ENCODE results near the gene ANO2. TPM values are rescaled to one million over a fixed set of nuclear protein-coding genes. Genes with fewer than 3 reads are reported as not detected.
A peak's percentile ranks its signal among the peaks of the same experiment; 100 is the strongest.
"Not testable (repeated sequence)": the region's sequence is repeated elsewhere in the genome, so short reads cannot be mapped to it uniquely, and the experiment has no call there.

The ANO2 gene
- total RNA-seq, 1 donor from 2014 or later = 1.5 TPM

DNA sequence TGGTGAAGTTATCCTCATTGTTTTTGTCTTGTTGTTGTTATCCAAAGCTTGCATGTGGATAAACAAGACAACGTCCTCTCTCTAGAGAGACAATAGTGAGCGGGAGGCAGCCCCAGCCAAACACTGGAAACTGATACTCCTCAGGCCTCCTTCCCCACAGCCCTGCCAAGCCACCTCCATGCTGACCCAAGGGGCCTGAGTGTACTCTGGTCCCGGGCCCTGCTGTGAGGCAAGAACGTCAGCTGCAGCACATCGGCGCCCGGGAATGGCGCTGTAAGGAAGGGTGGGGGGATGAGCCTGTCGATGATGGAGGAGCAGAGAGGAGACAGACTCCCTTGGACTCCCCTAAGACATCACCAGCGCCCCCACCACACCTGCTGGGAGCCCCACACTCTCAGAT, 83.6 kb downstream of the ANO2 start:
- no peaks in the 10 kb centered on the region for H3K27me3 ChIP-seq (ENCODE audit: control insufficient read depth, insufficient read depth, low read length)
- DNase-seq (ENCODE audit: low read depth) = no peak
- TF ChIP-seq, protein P1, sequence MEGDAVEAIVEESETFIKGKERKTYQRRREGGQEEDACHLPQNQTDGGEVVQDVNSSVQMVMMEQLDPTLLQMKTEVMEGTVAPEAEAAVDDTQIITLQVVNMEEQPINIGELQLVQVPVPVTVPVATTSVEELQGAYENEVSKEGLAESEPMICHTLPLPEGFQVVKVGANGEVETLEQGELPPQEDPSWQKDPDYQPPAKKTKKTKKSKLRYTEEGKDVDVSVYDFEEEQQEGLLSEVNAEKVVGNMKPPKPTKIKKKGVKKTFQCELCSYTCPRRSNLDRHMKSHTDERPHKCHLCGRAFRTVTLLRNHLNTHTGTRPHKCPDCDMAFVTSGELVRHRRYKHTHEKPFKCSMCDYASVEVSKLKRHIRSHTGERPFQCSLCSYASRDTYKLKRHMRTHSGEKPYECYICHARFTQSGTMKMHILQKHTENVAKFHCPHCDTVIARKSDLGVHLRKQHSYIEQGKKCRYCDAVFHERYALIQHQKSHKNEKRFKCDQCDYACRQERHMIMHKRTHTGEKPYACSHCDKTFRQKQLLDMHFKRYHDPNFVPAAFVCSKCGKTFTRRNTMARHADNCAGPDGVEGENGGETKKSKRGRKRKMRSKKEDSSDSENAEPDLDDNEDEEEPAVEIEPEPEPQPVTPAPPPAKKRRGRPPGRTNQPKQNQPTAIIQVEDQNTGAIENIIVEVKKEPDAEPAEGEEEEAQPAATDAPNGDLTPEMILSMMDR (IDR thresholded peaks at IDR 0.05; ENCODE audit: insufficient read depth, low read length, poor library complexity, severe bottlenecking) = no peak
- H3K4me3 ChIP-seq (ENCODE audit: low read depth, low read length) = no peak overlapping the region
- no peaks in the 10 kb centered on the region for H3K36me3 ChIP-seq (ENCODE audit: control insufficient read depth, insufficient read depth, low read length)

DNA sequence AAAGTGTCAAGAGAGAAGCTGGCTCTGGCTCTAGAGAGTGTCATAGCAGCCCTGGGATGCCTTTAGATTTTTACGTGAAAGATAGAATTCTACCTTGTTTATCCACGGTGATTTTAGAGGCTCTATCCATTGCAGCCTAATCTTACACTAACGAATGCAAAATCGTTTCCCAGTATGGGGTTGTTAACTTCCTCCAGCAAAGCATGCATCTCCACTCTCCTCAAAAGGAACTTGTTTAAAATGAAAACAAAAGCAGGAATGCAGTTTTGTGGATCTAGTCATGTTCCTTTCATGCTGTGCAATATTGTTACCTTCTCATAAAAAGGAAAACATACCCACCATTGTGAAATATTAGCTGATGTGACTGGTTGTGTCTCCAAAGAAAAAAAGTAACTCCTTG, 88.4 kb downstream of the ANO2 start:
- Histone ChIP-seq H3K4me3 (ENCODE audit: low read depth, low read length) (no peak overlapping the region), H3K36me3 (ENCODE audit: control insufficient read depth, insufficient read depth, low read length) (no peaks in the 10 kb centered on the region), H3K27me3 (ENCODE audit: control insufficient read depth, insufficient read depth, low read length) (peaks cover 3% of the 10 kb centered on the region)
- DNase-seq (ENCODE audit: low read depth) = no peak
- TF ChIP-seq, protein P1 (IDR thresholded peaks at IDR 0.05; ENCODE audit: insufficient read depth, low read length, poor library complexity, severe bottlenecking) = no peak

DNA sequence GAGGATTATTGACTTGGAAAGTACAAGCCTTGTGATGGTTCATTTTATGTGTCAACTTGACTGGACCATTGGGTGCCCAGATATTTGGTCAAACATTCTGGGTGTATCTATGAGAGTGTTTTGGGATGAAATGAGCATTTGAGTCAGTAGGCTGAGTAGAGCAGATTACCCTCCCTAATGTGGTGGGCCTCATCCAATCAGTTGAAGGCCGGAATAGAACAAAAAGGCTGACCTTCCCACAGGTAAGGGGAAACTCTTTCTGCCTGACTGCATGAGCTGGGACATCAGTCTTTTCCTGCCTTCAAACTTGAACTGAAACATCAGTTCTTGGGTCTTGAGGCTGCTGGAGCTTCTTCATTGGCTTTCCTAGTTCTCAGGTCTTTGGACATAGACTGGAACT, 98.1 kb downstream of the ANO2 start:
- DNase-seq (ENCODE audit: low read depth) = no peak
- H3K36me3 ChIP-seq (ENCODE audit: control insufficient read depth, insufficient read depth, low read length) = no peaks in the 10 kb centered on the region
- no peaks in the 10 kb centered on the region for H3K27me3 ChIP-seq (ENCODE audit: control insufficient read depth, insufficient read depth, low read length)
- H3K4me3 ChIP-seq (ENCODE audit: low read depth, low read length) = no peak overlapping the region
- TF ChIP-seq, protein P1 (IDR thresholded peaks at IDR 0.05; ENCODE audit: insufficient read depth, low read length, poor library complexity, severe bottlenecking) = no peak

DNA sequence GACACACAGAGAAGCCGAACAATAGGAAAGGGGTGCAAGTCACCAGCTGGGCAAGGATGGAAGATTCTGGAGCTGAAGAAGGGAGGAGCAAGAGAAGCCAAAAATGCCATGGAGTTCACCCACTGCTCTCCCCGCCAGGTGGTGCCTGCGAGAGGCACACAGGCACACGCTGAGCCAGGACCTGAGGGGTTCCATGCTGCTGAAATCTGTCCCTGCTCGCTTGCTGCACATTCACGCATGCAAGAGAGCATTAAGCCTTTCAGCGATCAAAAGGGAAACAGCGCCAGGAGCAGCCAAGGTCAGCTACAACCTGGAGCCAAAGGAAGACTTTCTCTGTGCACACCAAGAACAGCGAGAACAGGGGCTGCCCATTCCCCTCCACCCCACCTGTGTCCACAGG, 104.1 kb downstream of the ANO2 start:
- TF ChIP-seq, protein P1 (IDR thresholded peaks at IDR 0.05; ENCODE audit: insufficient read depth, low read length, poor library complexity, severe bottlenecking) = peak; percentile 7
- H3K27me3 ChIP-seq (ENCODE audit: control insufficient read depth, insufficient read depth, low read length) = no peaks in the 10 kb centered on the region
- H3K4me3 ChIP-seq (ENCODE audit: low read depth, low read length) = no peak overlapping the region
- DNase-seq (ENCODE audit: low read depth) = no peak
- no peaks in the 10 kb centered on the region for H3K36me3 ChIP-seq (ENCODE audit: control insufficient read depth, insufficient read depth, low read length)

DNA sequence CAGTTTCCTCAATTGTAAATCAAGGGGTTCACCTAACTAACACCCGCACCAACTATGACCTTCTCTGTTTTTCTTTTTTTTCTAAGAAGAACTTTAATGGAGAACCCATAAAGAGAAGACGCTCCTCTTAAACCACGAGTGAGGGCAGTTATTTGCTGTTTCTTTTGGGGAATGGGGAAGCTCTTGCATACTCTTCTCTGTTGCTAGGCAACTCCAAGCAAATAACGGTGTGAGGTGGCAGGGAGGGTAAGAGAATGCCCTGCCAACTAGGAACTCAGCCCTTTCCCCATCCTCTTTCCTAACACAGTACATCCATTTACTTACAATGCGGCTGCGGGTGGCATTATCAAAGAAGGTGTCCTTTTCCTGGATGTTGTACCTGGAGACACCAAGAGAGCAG, 114.9 kb downstream of the ANO2 start:
- no peaks in the 10 kb centered on the region for H3K27me3 ChIP-seq (ENCODE audit: control insufficient read depth, insufficient read depth, low read length)
- no peaks in the 10 kb centered on the region for H3K36me3 ChIP-seq (ENCODE audit: control insufficient read depth, insufficient read depth, low read length)
- TF ChIP-seq, protein P1 (IDR thresholded peaks at IDR 0.05; ENCODE audit: insufficient read depth, low read length, poor library complexity, severe bottlenecking) = no peak

DNA sequence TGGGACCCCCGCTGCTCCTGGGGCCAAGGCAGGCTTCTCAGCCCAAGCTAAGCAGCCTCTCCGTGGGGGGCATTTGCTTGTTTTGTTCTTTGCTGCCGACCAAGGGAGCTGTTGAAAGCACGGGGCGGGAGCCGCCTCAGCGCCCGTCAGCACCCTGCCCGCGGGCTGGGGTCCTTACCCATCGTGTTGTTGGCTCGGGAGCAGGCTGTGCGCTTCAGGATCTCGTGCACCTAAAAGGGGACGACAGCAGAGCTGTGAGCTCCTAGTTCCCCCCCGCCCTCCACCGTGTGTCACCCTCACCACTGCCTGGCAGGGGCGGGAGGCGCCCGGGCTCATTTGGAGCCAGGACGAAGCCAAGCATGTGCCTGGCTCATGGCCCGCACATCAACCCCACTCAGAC, 117.5 kb downstream of the ANO2 start:
- TF ChIP-seq, protein P1 (IDR thresholded peaks at IDR 0.05; ENCODE audit: insufficient read depth, low read length, poor library complexity, severe bottlenecking) = no peak
- H3K36me3 ChIP-seq (ENCODE audit: control insufficient read depth, insufficient read depth, low read length) = no peaks in the 10 kb centered on the region
- H3K27me3 ChIP-seq (ENCODE audit: control insufficient read depth, insufficient read depth, low read length) = no peaks in the 10 kb centered on the region
- no peak for DNase-seq (ENCODE audit: low read depth)
- no peak overlapping the region for H3K4me3 ChIP-seq (ENCODE audit: low read depth, low read length)

More for the DNA sequence above, 114.9 kb downstream of the ANO2 start:
- no peak for DNase-seq (ENCODE audit: low read depth)
- no peak overlapping the region for H3K4me3 ChIP-seq (ENCODE audit: low read depth, low read length)

DNA sequence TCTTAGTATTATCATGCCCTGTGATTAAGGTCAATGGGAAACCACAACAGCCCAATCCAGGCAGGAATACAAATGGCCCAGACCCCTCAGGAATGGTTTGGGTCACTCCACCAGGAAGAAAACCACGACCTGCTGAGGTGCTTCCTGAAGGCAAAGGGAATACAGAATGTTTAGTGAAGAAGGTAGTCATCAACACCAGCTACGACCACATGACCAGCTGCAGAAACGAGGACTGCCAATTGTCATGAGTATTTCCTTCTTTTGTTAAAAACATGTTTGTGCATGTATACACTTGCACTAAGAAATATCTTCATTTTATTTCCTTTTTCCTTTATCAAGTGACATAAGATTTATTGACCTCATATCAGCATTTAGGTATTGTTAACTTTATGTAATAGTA, 119.3 kb downstream of the ANO2 start:
- not testable (repeated sequence) for DNase-seq (ENCODE audit: low read depth); H3K27me3 ChIP-seq (ENCODE audit: control insufficient read depth, insufficient read depth, low read length); H3K4me3 ChIP-seq (ENCODE audit: low read depth, low read length); H3K36me3 ChIP-seq (ENCODE audit: control insufficient read depth, insufficient read depth, low read length)

DNA sequence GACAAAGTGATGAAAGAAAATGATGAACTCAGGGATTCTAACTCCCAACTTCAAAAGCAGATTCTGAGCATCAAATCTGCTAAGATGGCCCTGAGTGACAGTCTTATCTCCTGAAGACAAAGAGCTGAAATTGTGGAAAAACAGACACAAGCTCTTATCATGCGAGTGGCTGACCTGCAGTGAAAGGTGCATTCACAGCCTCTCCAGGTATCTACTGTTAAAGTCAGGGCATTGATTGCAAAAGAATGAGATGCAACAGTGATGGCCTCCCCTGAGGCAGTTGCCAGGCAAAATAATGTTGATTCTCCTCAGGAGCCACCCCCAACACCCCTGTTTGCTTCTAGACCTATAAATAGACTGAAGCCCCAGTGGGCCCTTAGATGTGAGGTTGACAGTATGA, 126.2 kb downstream of the ANO2 start:
- not testable (repeated sequence) for DNase-seq (ENCODE audit: low read depth); H3K36me3 ChIP-seq (ENCODE audit: control insufficient read depth, insufficient read depth, low read length); H3K27me3 ChIP-seq (ENCODE audit: control insufficient read depth, insufficient read depth, low read length); H3K4me3 ChIP-seq (ENCODE audit: low read depth, low read length)
